Cardiac muscle cell (in vitro differentiated cells and primary cell): Measurements from ENCODE around the gene PHLPP1. TPM values are rescaled to one million over a fixed set of nuclear protein-coding genes. Genes with fewer than 3 reads are reported as not detected.

Experiments used
- DNase-seq, 2 donors: peaks; one replicate each; pipeline versions ENCODE4 v3.0.0 to v3.0.0-alpha.2; 2010 to 2017; ENCODE audit warnings: low read depth in 1 of 2, low spot score in 1 of 2
- H3K27ac ChIP-seq: fragments of 200-600 bp; sonication (generic); 2 replicates; pipeline ENCODE4 v1.5.1; 2016
- H3K27me3 ChIP-seq: fragments of 200-600 bp; sonication (generic); 2 replicates; pipeline ENCODE4 v1.6.0; 2016; ENCODE audit warnings: control low read depth
- H3K36me3 ChIP-seq: fragments of 200-600 bp; sonication (generic); 2 replicates; pipeline ENCODE4 v1.5.1; 2016; ENCODE audit warnings: control low read depth
- H3K4me1 ChIP-seq: fragments of 200-600 bp; sonication (generic); 2 replicates; pipeline ENCODE4 v1.8.1; 2017; ENCODE audit warnings: low read depth, mild to moderate bottlenecking, mixed run types
- H3K4me3 ChIP-seq: fragments of 200-600 bp; sonication (generic); 2 replicates; pipeline ENCODE4 v1.5.1; 2016; ENCODE audit warnings: mild to moderate bottlenecking
- H3K9me3 ChIP-seq: fragments of 200-600 bp; sonication (generic); 2 replicates; pipeline ENCODE4 v1.5.1; 2017; ENCODE audit warnings: low read depth, mild to moderate bottlenecking, control low read depth
- polyA plus RNA-seq: library from polyadenylated mRNA; unstranded; fragments of >200 nt; fragmentation: Nextera tagmentation; extraction: Ambion mirVana; gene quantifications from 2 replicates; pipeline ENCODE4 v1.2.1, GENCODE V29; 2016
- total RNA-seq: library from RNA; depleted of rRNA; stranded (reverse); fragments of >200 nt; gene quantifications from 2 replicates; pipeline ENCODE4 v1.2.3, GENCODE V29; 2016
- TF ChIP-seq, protein P1 (sequence below): IDR thresholded peaks from 2 replicates; pipeline ENCODE4 v1.5.1; 2012; ENCODE audit warnings: low read depth, mild to moderate bottlenecking, low read length

The PHLPP1 gene
- total and polyA plus RNA-seq, 2 experiments from 2014 or later, result 6.3 to 25.8 TPM

DNA sequence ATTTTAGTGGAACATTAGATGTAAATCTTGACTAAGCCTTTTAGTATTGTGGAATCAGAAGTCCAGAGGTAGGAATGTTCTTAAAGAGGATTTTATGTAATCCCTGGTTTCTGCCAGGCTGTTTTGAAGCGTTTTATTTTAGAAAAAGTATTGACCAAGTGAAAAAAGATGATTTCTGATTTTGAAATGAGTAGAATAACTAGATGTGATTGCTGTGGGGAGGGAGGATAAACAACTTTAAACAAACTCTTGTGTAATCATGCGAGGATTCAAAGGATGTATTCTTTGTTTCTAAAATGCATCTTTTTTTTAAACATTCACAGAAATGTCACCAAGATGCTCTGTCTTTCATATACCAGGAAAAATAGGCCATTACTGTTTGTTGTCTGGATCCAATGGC lies 53.9 kb downstream of the PHLPP1 start:
- H3K4me1 ChIP-seq, result peaks cover 8% of the 10 kb centered on the region
- H3K36me3 ChIP-seq, result no peaks in the 10 kb centered on the region
- H3K9me3 ChIP-seq, result no peaks in the 10 kb centered on the region
- TF ChIP-seq, protein P1, sequence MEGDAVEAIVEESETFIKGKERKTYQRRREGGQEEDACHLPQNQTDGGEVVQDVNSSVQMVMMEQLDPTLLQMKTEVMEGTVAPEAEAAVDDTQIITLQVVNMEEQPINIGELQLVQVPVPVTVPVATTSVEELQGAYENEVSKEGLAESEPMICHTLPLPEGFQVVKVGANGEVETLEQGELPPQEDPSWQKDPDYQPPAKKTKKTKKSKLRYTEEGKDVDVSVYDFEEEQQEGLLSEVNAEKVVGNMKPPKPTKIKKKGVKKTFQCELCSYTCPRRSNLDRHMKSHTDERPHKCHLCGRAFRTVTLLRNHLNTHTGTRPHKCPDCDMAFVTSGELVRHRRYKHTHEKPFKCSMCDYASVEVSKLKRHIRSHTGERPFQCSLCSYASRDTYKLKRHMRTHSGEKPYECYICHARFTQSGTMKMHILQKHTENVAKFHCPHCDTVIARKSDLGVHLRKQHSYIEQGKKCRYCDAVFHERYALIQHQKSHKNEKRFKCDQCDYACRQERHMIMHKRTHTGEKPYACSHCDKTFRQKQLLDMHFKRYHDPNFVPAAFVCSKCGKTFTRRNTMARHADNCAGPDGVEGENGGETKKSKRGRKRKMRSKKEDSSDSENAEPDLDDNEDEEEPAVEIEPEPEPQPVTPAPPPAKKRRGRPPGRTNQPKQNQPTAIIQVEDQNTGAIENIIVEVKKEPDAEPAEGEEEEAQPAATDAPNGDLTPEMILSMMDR, result no peak
- no peak overlapping the region for H3K27ac ChIP-seq
- no peak for DNase-seq
- H3K4me3 ChIP-seq, result no peak overlapping the region
- no peaks in the 10 kb centered on the region for H3K27me3 ChIP-seq

DNA sequence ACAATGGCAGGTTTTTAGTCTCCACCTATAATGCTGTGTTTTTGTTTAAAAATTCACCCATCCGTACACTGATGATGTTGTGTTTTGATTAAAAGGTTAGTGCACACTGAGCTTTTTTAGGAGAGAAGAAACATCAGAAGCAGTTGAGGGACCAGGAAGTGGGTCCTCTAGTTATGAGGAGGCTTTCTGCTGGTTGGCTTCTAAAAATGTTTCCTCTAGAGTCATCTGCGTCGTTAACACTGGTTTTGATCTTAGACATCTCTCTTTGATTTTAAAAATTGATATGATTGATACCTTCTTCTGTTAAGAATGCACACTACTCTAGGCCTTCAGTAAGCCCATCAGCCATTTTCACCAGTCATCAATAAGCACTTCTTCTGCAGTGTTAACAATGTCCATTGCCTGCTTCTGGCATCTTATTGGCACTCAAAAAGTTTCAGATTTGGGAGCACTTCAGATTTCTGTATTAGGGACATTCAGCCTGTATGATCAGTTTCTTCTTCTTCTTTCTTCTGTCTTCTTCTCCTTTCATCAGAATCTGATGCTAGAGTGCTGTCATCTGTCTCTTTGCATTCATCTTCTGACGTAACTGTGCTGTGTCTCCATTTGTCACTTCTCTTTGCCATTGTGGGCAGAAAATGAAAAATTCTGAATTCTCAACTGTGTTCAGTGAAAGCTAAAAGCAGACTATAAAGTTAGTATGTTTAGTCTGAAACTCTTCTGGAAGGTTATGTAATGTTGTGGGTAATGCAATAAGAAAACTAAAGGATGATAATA lies 56.3 kb downstream of the PHLPP1 start:
- peaks cover 10% of the 10 kb centered on the region for H3K4me1 ChIP-seq
- no peaks in the 10 kb centered on the region for H3K36me3 ChIP-seq
- TF ChIP-seq, protein P1, result no peak
- no peak overlapping the region for H3K27ac ChIP-seq
- DNase-seq, result no peak
- no peak overlapping the region for H3K4me3 ChIP-seq
- no peaks in the 10 kb centered on the region for H3K9me3 ChIP-seq
- H3K27me3 ChIP-seq, result no peaks in the 10 kb centered on the region

DNA sequence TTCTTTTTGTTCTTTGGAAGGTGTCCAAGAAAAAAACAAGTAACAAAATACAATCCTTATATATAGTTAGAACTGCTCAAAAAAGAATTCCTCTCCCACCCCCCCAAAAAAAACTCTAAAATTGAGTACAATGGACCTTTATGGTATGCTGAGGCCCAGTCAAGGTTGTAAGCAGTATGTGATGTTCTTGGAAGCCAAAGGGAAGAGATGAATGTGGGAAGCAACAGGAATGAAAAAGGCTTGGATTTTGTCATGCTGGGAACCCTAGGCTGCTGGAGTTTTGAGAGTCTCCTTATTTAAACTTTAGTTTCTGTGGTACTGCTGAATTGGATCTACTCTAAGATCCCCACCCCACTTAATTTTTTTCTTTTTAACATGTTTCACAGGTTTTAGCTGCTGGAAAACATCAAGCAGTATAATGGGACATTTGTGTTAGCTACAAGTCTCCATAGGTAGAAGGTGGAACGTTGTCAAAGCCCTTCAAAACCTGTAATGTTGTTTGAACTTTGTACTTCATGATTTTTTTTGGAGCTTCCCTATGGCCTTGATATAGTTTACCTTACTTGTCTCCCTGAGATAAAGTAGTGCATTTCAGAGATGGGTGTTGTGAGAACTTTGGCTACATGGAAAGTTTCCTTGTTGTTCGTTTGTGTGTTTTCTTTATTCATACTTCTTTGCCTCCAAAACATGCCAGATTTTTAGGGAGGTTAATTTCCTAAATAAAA lies 57.7 kb downstream of the PHLPP1 start:
- Histone ChIP-seq H3K27ac (no peak overlapping the region), H3K9me3 (no peaks in the 10 kb centered on the region), H3K27me3 (no peaks in the 10 kb centered on the region), H3K4me1 (peaks cover 12% of the 10 kb centered on the region), H3K4me3 (no peak overlapping the region), H3K36me3 (no peaks in the 10 kb centered on the region)
- TF ChIP-seq, protein P1, result no peak
- no peak for DNase-seq

DNA sequence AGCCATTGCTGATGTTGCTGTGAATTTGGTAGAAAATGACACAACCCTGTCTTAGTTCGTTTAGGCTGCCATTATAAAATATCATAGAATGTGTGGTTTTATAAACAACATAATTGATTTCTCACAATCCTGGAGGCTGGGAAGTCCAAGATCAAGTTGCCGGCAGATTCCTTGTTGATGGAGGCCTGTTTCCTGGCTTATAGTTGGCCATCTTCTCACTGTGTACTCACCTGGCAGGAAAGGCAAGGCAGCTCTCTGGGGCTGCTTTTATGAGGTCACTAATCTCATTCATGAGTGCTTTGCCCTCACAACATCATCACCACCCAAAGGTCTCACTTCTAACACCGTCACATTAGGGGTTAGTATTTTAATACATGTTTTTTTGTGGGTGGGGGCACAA lies 58.4 kb downstream of the PHLPP1 start:
- Histone ChIP-seq H3K4me3 (no peak overlapping the region), H3K27ac (peak overlapping the region; percentile 63), H3K27me3 (no peaks in the 10 kb centered on the region), H3K4me1 (peaks cover 19% of the 10 kb centered on the region), H3K36me3 (no peaks in the 10 kb centered on the region), H3K9me3 (no peaks in the 10 kb centered on the region)
- TF ChIP-seq, protein P1, result no peak
- no peak for DNase-seq

DNA sequence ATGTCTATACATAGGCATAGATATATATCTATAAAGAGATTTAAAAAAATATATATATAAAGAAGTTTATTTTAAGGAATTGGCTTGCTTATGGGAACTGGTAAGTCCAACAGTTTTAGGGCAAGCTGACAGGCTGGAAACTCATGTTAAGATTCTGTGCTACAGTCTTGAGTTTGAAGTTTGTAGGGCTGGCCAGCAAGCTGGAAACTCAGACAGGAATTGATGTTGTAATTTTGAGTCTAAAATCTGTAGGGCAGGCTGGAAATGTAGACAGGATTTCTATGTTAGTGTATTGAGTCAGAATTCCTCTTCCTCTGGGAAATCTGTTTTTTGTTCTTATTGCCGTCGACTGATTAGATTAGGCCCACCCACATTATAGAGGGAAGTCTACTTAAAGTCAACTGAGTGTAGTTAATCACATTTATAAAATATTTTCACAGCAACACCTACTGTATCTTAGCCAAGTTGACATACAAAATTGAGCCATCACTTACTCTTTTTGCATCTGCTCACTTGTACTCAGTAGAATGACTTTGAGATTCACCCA lies 60.8 kb downstream of the PHLPP1 start:
- Histone ChIP-seq H3K27me3 (no peaks in the 10 kb centered on the region), H3K4me1 (peaks cover 28% of the 10 kb centered on the region), H3K36me3 (no peaks in the 10 kb centered on the region), H3K9me3 (no peaks in the 10 kb centered on the region), H3K27ac (no peak overlapping the region), H3K4me3 (no peak overlapping the region)
- peak in 1 of 2 donors; percentile 69 for DNase-seq
- TF ChIP-seq, protein P1, result no peak
